Measurements from ENCODE around the gene RBM19. TPM values are rescaled to one million over a fixed set of nuclear protein-coding genes. Genes with fewer than 3 reads are reported as not detected.
A peak's percentile ranks its signal among the peaks of the same experiment; 100 is the strongest.
"Not testable (repeated sequence)": the region's sequence is repeated elsewhere in the genome, so short reads cannot be mapped to it uniquely, and the experiment has no call there.

The RBM19 gene
- total RNA-seq, 1 experiment from 2014 or later, result 26.3 TPM

GRCh38 chr12:113906411-113907200, 59.5 kb downstream of the RBM19 start:
- no peak for DNase-seq (ENCODE audit: low read depth)

GRCh38 chr12:113905829-113906228, 60.3 kb downstream of the RBM19 start:
- DNase-seq (ENCODE audit: low read depth), result no peak

GRCh38 chr12:113903381-113903863, 62.7 kb downstream of the RBM19 start:
- peak; percentile 93 for DNase-seq (ENCODE audit: low read depth)

GRCh38 chr12:113901319-113901718, 64.8 kb downstream of the RBM19 start:
- not testable (repeated sequence) for DNase-seq (ENCODE audit: low read depth)

GRCh38 chr12:113900716-113901115, 65.4 kb downstream of the RBM19 start:
- DNase-seq (ENCODE audit: low read depth), result no peak

GRCh38 chr12:113899561-113900471, 66.3 kb downstream of the RBM19 start:
- no peak for DNase-seq (ENCODE audit: low read depth)

- no peak for DNase-seq (ENCODE audit: low read depth)
Observed at GRCh38 chr12:113899042-113899560, 67.0 kb downstream of the RBM19 start.

GRCh38 chr12:113898466-113898865, 67.7 kb downstream of the RBM19 start:
- DNase-seq (ENCODE audit: low read depth), result no peak

GRCh38 chr12:113897406-113897805, 68.7 kb downstream of the RBM19 start:
- no peak for DNase-seq (ENCODE audit: low read depth)

GRCh38 chr12:113896841-113897240, 69.3 kb downstream of the RBM19 start:
- DNase-seq (ENCODE audit: low read depth), result no peak

- DNase-seq (ENCODE audit: low read depth), result no peak
Observed at GRCh38 chr12:113896194-113896593, 69.9 kb downstream of the RBM19 start.

GRCh38 chr12:113895176-113895575, 70.9 kb downstream of the RBM19 start:
- no peak for DNase-seq (ENCODE audit: low read depth)

- DNase-seq (ENCODE audit: low read depth), result no peak
Observed at GRCh38 chr12:113894697-113895096, 71.4 kb downstream of the RBM19 start.

GRCh38 chr12:113893221-113893620, 72.9 kb downstream of the RBM19 start:
- DNase-seq (ENCODE audit: low read depth), result no peak

GRCh38 chr12:113892556-113892955, 73.6 kb downstream of the RBM19 start:
- no peak for DNase-seq (ENCODE audit: low read depth)

- DNase-seq (ENCODE audit: low read depth), result no peak
Observed at GRCh38 chr12:113891739-113892520, 74.2 kb downstream of the RBM19 start.

- no peak for DNase-seq (ENCODE audit: low read depth)
Observed at GRCh38 chr12:113891167-113891692, 74.9 kb downstream of the RBM19 start.

GRCh38 chr12:113889891-113890581, 76.1 kb downstream of the RBM19 start:
- no peak for DNase-seq (ENCODE audit: low read depth)

- DNase-seq (ENCODE audit: low read depth), result peak; percentile 73
Observed at GRCh38 chr12:113889076-113889475, 77.0 kb downstream of the RBM19 start.

GRCh38 chr12:113888435-113888834, 77.7 kb downstream of the RBM19 start:
- DNase-seq (ENCODE audit: low read depth), result no peak

All from LHCN-M2 (cell line).